IMR-90 (cell line): Measurements from ENCODE around the gene ARL4A. TPM values are rescaled to one million over a fixed set of nuclear protein-coding genes. Genes with fewer than 3 reads are reported as not detected.
"Not testable (repeated sequence)": the region's sequence is repeated elsewhere in the genome, so short reads cannot be mapped to it uniquely, and the experiment has no call there.

ENCODE experiments used
- ATAC-seq: fragments of 200-7000 bp; cut with Tn5 transposase; 2 replicates; pipeline ENCODE4 v1.9.1; 2020; ENCODE audit warnings: low read depth, mild to moderate bottlenecking, moderate library complexity
- BruUV-seq: library from RNA; stranded (reverse); fragments of 400-500 nt; replicated peaks from 2 replicates; lab custom pipeline; 2021; lab: Mats Ljungman, UMichigan
- CTCF ChIA-PET: fragments of 300-600 bp; formaldehyde crosslinking; extraction: SDS; loops from one replicate; lab custom pipeline; 2021; ENCODE audit warnings: antibody characterized with exemption; lab: Yijun Ruan, JAX
- POLR2A ChIA-PET: fragments of 300-600 bp; sonication (Branson Sonifier 250); formaldehyde crosslinking; loops from one replicate; lab custom pipeline; 2022; ENCODE audit warnings: antibody characterized with exemption; ENCODE audit not compliant: unreplicated experiment; lab: Charles Lee
- DNase-seq: peaks from one replicate; pipeline ENCODE4 v3.0.0; 2013
- H2AFZ ChIP-seq: replicated peaks from 2 replicates; pipeline ENCODE3; 2013; ENCODE audit warnings: low read length, mild to moderate bottlenecking; ENCODE audit not compliant: poor library complexity
- H2AK5ac ChIP-seq: 2 replicates; pipeline ENCODE4 v1.6.1; 2013; ENCODE audit warnings: low read depth, low read length, inconsistent platforms
- H2AK9ac ChIP-seq: replicated peaks from 2 replicates; pipeline ENCODE3; 2013; ENCODE audit warnings: mild to moderate bottlenecking, low read depth, low read length, moderate library complexity; ENCODE audit not compliant: poor library complexity
- H2BK120ac ChIP-seq: 2 replicates; pipeline ENCODE4 v1.6.1; 2013; ENCODE audit warnings: low read depth, low read length, inconsistent platforms
- H2BK15ac ChIP-seq: 3 replicates; pipeline ENCODE4 v1.6.1; 2013; ENCODE audit warnings: low read depth, low read length, inconsistent platforms
- H2BK20ac ChIP-seq: 2 replicates; pipeline ENCODE4 v1.6.1; 2013; ENCODE audit warnings: low read depth, mild to moderate bottlenecking, inconsistent platforms, low read length, moderate library complexity
- H2BK5ac ChIP-seq: 2 replicates; pipeline ENCODE4 v1.6.1; 2013; ENCODE audit warnings: mild to moderate bottlenecking, low read depth, low read length, inconsistent platforms; ENCODE audit not compliant: poor library complexity, severe bottlenecking
- H3K14ac ChIP-seq: replicated peaks from 2 replicates; pipeline ENCODE4 v1.6.1; 2013; ENCODE audit warnings: low read depth, low read length, inconsistent platforms
- H3K18ac ChIP-seq: 2 replicates; pipeline ENCODE4 v1.6.1; 2013; ENCODE audit warnings: low read depth, low read length, control low read depth
- H3K23ac ChIP-seq: 2 replicates; pipeline ENCODE4 v1.6.1; 2013; ENCODE audit warnings: low read depth, low read length, inconsistent platforms
- H3K27ac ChIP-seq: 2 replicates; pipeline ENCODE4 v1.5.1; 2013; ENCODE audit warnings: mild to moderate bottlenecking, control low read depth, low read length; ENCODE audit not compliant: insufficient read depth
- H3K27me3 ChIP-seq: 2 replicates; pipeline ENCODE4 v1.6.1; 2013; ENCODE audit warnings: low read length; ENCODE audit not compliant: control insufficient read depth, insufficient read depth
- H3K36me3 ChIP-seq: 2 replicates; pipeline ENCODE4 v1.6.1; 2013; ENCODE audit warnings: low read length, mixed read lengths; ENCODE audit not compliant: control insufficient read depth, insufficient read depth
- H3K4ac ChIP-seq: 2 replicates; pipeline ENCODE4 v1.6.1; 2013; ENCODE audit warnings: low read depth, low read length, inconsistent platforms
- H3K4me1 ChIP-seq: 2 replicates; pipeline ENCODE4 v1.6.1; 2013; ENCODE audit warnings: low read length, mixed read lengths; ENCODE audit not compliant: control insufficient read depth, insufficient read depth
- H3K4me2 ChIP-seq: 2 replicates; pipeline ENCODE4 v1.6.1; 2013; ENCODE audit warnings: low read depth, mild to moderate bottlenecking, control low read depth, low read length, moderate library complexity
- H3K4me3 ChIP-seq: 2 replicates; pipeline ENCODE4 v1.5.1; 2013; ENCODE audit warnings: low read depth, mild to moderate bottlenecking, control low read depth, low read length, moderate library complexity; ENCODE audit not compliant: insufficient read depth
- H3K56ac ChIP-seq: 2 replicates; pipeline ENCODE4 v1.6.1; 2013; ENCODE audit warnings: low read length, inconsistent platforms; ENCODE audit not compliant: insufficient read depth; ENCODE audit errors: extremely low read depth
- H3K79me1 ChIP-seq, 2 experiments: 2 replicates each; pipeline ENCODE4 v1.6.1; 2013; ENCODE audit warnings: low read length in 2 of 2, inconsistent platforms in 1 of 2, low read depth in 1 of 2
- H3K9ac ChIP-seq: 2 replicates; pipeline ENCODE4 v1.6.1; 2013; ENCODE audit warnings: low read depth, low read length, control low read depth
- H3K9me1 ChIP-seq: 2 replicates; pipeline ENCODE4 v1.6.1; 2013; ENCODE audit warnings: low read length, inconsistent platforms; ENCODE audit not compliant: insufficient read depth
- H3K9me3 ChIP-seq: 2 replicates; pipeline ENCODE4 v1.6.1; 2013; ENCODE audit warnings: low read length; ENCODE audit not compliant: control insufficient read depth, insufficient read depth
- H4K20me1 ChIP-seq: 2 replicates; pipeline ENCODE4 v1.6.1; 2013; ENCODE audit warnings: low read length, inconsistent platforms; ENCODE audit not compliant: insufficient read depth
- H4K5ac ChIP-seq: 2 replicates; pipeline ENCODE4 v1.6.1; 2013; ENCODE audit warnings: mild to moderate bottlenecking, low read depth, low read length, control low read depth
- H4K8ac ChIP-seq, 2 experiments: 2 replicates each; pipeline ENCODE4 v1.6.1; 2013; ENCODE audit warnings: low read depth in 2 of 2, low read length in 2 of 2, control low read depth in 1 of 2, inconsistent platforms in 1 of 2
- H4K91ac ChIP-seq: 2 replicates; pipeline ENCODE4 v1.6.1; 2013; ENCODE audit warnings: low read depth, low read length, inconsistent platforms; ENCODE audit not compliant: insufficient read depth
- WGBS, 2 experiments: methylation state at CpG; one replicate each; pipeline versions ENCODE4 v1.1.5 to v1.1.7; 2013; ENCODE audit warnings: missing lambda C conversion rate in 2 of 2; ENCODE audit not compliant: insufficient read length in 1 of 2; ENCODE audit errors: extremely low coverage in 2 of 2; 5-methylcytosine and 5-hydroxymethylcytosine counted together
- dilution Hi-C: fragments of 300-500 bp; cut with HindIII; formaldehyde crosslinking; loops from one replicate; pipeline ENCODE4 v1.14.3; 2018; ENCODE audit warnings: low sequenced_read_pairs; ENCODE audit not compliant: unreplicated experiment
- in situ Hi-C: fragments of 300-500 bp; cut with MboI; formaldehyde crosslinking; loops from 3 replicates; pipeline ENCODE4 v1.14.3; 2019; ENCODE audit warnings: low sequenced_read_pairs, inconsistent platforms, mixed read lengths
- intact Hi-C: fragments of 100-400 bp; cut with micrococcal nuclease; formaldehyde crosslinking; loops from 2 replicates; pipeline ENCODE4 v1.10.0; 2022
- polyA plus RNA-seq, 3 experiments: library from polyadenylated mRNA; depleted of rRNA; stranded (reverse); fragments of >200 nt; gene quantifications; 2 replicates each; pipeline ENCODE4 v1.2.3, GENCODE V29; 2012; ENCODE audit warnings: low replicate concordance in 1 of 3
- total RNA-seq: library from RNA; depleted of rRNA; stranded (reverse); fragments of >200 nt; gene quantifications from 2 replicates; pipeline ENCODE4 v1.2.3, GENCODE V29; 2012
- TF ChIP-seq, protein P1 (sequence below): conservative IDR thresholded peaks from 2 replicates; pipeline ENCODE4 v1.5.1; 2012; ENCODE audit warnings: mild to moderate bottlenecking, low read depth, low read length, improper control_type of control experiment

ARL4A gene
- total and polyA plus RNA-seq, 2 of the 4 experiments (the other 2 are of a cell fraction), result 13.7 to 22.4 TPM

GRCh38 chr7:12690041-12690878, 2.8 kb downstream of the ARL4A start (continued):
- TF ChIP-seq, protein P1, sequence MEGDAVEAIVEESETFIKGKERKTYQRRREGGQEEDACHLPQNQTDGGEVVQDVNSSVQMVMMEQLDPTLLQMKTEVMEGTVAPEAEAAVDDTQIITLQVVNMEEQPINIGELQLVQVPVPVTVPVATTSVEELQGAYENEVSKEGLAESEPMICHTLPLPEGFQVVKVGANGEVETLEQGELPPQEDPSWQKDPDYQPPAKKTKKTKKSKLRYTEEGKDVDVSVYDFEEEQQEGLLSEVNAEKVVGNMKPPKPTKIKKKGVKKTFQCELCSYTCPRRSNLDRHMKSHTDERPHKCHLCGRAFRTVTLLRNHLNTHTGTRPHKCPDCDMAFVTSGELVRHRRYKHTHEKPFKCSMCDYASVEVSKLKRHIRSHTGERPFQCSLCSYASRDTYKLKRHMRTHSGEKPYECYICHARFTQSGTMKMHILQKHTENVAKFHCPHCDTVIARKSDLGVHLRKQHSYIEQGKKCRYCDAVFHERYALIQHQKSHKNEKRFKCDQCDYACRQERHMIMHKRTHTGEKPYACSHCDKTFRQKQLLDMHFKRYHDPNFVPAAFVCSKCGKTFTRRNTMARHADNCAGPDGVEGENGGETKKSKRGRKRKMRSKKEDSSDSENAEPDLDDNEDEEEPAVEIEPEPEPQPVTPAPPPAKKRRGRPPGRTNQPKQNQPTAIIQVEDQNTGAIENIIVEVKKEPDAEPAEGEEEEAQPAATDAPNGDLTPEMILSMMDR, result no peak

DNA sequence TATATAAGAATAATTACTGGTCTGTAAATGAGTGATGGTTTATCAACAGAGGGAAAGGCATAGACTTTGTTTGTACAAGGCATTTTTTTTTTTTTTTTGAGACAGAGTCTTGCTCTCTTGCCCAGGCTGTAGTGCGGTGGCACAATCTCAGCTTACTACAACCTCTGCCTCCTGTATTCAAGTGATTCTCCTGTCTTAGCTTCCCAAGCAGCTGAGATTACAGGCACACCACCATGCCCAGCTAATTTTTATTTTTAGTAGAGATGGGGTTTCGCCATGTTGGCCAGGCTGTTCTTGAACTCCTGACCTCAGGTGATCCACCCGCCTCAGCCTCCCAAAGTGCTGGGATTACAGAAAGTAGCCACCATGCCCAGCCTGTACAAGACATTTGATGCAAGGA, 4.0 kb downstream of the ARL4A start:
- H3K4me2 ChIP-seq, H3K4me1 ChIP-seq, H4K5ac ChIP-seq, H2BK120ac ChIP-seq, H2BK5ac ChIP-seq, BruUV-seq, H2AFZ ChIP-seq, DNase-seq, dilution Hi-C loops, H3K23ac ChIP-seq, H4K8ac ChIP-seq, H2BK15ac ChIP-seq, H3K9me1 ChIP-seq, H3K4me3 ChIP-seq, H3K9me3 ChIP-seq, H2BK20ac ChIP-seq, H3K36me3 ChIP-seq, H2AK5ac ChIP-seq, H4K91ac ChIP-seq, H3K27ac ChIP-seq, H3K4ac ChIP-seq, H2AK9ac ChIP-seq, ATAC-seq, H3K56ac ChIP-seq, H3K18ac ChIP-seq, POLR2A ChIA-PET, H4K20me1 ChIP-seq, H3K9ac ChIP-seq, H3K14ac ChIP-seq, H3K27me3 ChIP-seq: not testable (repeated sequence)
- CTCF ChIA-PET, result interaction anchor here (1.1 kb wide), 1 partner anchor 73 kb away, joined by 3 read pairs; no protein-coding TSS in a partner anchor
- 100% methylated on average over 1 of the region's 3 CpGs; no CpG with 5 or more reads in 1 of the 2 experiments for WGBS, 2 experiments
- intact Hi-C loops, result loop anchor here (2.0 kb wide), 1 partner anchor 13 kb away; no protein-coding TSS in a partner anchor
- in situ Hi-C loops, result loop anchor here (25.0 kb wide), 1 partner anchor 421 kb away; no protein-coding TSS in a partner anchor
- H3K79me1 ChIP-seq, result peaks cover 11 to 24% of the 10 kb centered on the region in 2 experiments
